ENCODE results near the gene ARL8B. TPM values are rescaled to one million over a fixed set of nuclear protein-coding genes. Genes with fewer than 3 reads are reported as not detected.

ARL8B gene
- total RNA-seq, 3 donors from 2014 or later (not counting 1 experiment from before 2014, with no cell fraction given): 43.3 to 52.7 (median 48.9) TPM

DNA sequence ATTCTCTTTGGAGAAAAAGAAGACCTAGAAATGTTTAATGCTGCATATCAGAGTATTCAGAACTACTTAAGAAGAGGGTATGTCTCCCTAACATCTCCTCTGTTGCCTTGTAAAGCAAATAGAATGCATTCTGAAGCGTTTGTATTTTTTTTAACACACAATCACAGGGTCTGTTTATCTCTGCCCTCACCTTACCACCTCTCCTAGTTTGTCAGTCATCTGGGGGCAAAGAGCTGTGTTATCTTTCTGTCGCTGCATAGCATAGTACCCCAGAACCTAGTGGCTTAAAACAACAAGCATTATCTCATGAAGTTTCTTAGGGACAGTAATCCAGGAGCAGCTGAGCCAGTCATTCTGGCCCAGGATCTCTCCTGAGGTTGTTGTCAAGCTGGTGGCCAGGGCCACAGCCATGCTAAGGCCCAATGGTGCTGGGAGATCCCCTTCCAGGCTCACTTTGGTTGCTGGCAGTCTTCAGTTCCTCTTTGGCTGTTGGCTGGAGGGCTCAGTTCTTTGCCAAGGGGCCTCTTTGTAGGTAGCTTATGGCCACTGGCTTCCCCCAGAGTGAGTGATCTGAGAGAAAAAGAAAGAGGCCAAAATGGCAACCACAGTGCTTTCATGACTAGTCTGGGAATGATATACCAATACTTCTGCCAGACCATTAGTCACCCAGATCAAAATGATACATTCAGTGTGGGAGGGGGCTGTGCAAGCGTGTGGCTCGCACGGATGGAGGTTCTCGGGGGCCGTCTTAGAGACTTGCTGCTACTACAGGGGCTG lies 83.3 kb downstream of the ARL8B start:
- intact Hi-C loops (cut with micrococcal nuclease): no loop called here
- Mint-ChIP-seq H3K4me1 (no peaks in the 10 kb centered on the region), H3K27me3 (ENCODE audit: low read depth in 2 of 2) (no peaks in the 10 kb centered on the region), H3K27ac (peak overlapping the region in 1 of 2 donors; percentile 35), H3K9me3 (no peaks in the 10 kb centered on the region), H3K4me3 (no peak overlapping the region), H3K36me3 (peaks cover 28% of the 10 kb centered on the region)
- TF ChIP-seq, protein P1, sequence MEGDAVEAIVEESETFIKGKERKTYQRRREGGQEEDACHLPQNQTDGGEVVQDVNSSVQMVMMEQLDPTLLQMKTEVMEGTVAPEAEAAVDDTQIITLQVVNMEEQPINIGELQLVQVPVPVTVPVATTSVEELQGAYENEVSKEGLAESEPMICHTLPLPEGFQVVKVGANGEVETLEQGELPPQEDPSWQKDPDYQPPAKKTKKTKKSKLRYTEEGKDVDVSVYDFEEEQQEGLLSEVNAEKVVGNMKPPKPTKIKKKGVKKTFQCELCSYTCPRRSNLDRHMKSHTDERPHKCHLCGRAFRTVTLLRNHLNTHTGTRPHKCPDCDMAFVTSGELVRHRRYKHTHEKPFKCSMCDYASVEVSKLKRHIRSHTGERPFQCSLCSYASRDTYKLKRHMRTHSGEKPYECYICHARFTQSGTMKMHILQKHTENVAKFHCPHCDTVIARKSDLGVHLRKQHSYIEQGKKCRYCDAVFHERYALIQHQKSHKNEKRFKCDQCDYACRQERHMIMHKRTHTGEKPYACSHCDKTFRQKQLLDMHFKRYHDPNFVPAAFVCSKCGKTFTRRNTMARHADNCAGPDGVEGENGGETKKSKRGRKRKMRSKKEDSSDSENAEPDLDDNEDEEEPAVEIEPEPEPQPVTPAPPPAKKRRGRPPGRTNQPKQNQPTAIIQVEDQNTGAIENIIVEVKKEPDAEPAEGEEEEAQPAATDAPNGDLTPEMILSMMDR (IDR thresholded peaks at IDR 0.05): no peak
- Histone ChIP-seq H3K4me1 (ENCODE audit: control insufficient read depth, insufficient read depth, low read length) (no peaks in the 10 kb centered on the region), H3K27ac (ENCODE audit: low read length) (no peak overlapping the region), H3K4me3 (ENCODE audit: low read length) (no peak overlapping the region), H3K36me3 (ENCODE audit: control insufficient read depth, insufficient read depth, low read length) (peaks cover 89% of the 10 kb centered on the region), H3K27me3 (ENCODE audit: control insufficient read depth, insufficient read depth, low read length) (no peaks in the 10 kb centered on the region), H3K9me3 (ENCODE audit: control insufficient read depth, insufficient read depth, low read length) (no peaks in the 10 kb centered on the region)
- DNase-seq (no peak), ATAC-seq (no peak)
- 82% methylated on average over 7 of the region's 7 CpGs for WGBS (ENCODE audit: insufficient coverage)

DNA sequence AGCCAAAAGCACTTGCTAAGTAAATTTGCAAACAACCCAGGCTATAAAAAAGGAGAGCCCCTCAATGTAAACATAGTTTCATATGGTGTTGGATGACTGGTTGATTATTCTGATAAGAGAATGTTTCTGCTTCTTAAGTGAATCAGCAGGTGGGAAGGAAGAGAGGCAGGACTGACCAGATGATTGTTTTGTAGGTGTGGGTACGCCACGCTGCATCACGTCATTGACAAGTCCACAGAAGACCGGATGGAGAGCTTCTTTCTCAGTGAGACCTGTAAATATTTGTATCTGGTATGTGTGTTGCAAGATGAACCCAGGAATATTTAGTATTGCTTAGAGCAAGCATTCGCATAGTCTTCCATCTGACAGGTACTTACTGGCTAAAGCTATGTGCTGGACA lies 88.8 kb downstream of the ARL8B start:
- DNase-seq (no peak), ATAC-seq (no peak)
- TF ChIP-seq, protein P1 (IDR thresholded peaks at IDR 0.05): no peak
- Mint-ChIP-seq H3K36me3 (peaks cover 70% of the 10 kb centered on the region), H3K4me1 (peaks cover 0 to 4% of the 10 kb centered on the region in 2 donors), H3K27me3 (ENCODE audit: low read depth in 2 of 2) (no peaks in the 10 kb centered on the region), H3K4me3 (no peak overlapping the region), H3K9me3 (no peaks in the 10 kb centered on the region), H3K27ac (no peak overlapping the region)
- no peaks in the 10 kb centered on the region for H3K27me3 ChIP-seq (ENCODE audit: control insufficient read depth, insufficient read depth, low read length)
- intact Hi-C loops (cut with micrococcal nuclease): no loop called here
- no peak overlapping the region for H3K27ac ChIP-seq (ENCODE audit: low read length)
- no peaks in the 10 kb centered on the region for H3K9me3 ChIP-seq (ENCODE audit: control insufficient read depth, insufficient read depth, low read length)
- over 99% methylated on average over 5 of the region's 5 CpGs for WGBS (ENCODE audit: insufficient coverage)
- no peak overlapping the region for H3K4me3 ChIP-seq (ENCODE audit: low read length)
- no peaks in the 10 kb centered on the region for H3K4me1 ChIP-seq (ENCODE audit: control insufficient read depth, insufficient read depth, low read length)
- peaks cover 93% of the 10 kb centered on the region for H3K36me3 ChIP-seq (ENCODE audit: control insufficient read depth, insufficient read depth, low read length)

DNA sequence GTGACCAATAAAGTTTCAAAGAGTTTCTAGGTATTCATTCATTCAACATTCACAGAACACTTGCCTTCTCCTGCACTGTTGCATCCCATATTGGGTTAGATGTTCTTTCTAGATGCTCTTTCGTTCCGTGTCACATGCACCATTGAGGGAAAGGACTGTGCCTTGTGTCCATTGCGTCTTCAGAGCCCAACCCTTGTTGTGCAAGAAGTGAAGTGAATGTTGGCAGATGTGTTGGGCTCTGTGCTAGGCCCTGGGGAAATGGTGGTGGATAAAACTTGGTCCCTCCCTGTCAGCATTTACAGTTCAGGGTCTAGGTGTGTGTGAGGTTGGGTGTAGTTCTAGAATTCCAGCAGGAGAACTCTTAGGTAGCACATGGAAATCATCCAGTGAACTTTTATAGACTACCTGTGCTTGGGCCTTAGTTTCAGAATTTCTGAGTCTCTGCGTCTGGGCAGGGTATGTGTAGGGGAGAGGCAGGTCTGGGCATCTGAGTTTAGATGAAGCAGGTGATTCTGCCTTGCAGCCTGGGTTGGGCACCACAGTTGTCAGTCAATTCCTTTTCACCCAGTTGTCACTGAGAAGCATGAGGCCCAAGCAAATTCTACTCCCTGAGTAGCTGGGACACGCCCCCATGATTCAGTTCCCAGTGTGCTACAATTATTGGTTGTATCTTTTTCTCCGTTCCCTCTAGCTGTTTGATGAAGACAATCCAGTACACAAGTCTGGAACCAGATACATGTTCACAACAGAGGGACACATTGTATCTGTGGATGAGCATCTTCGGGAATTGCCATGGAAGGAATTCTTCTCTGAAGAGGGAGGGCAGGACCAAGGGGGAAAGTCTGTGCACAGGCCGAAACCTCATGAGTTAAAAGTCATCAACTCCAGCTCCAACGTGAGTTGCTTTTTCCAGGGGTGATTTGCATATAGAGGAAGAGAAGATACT lies 90.8 kb downstream of the ARL8B start:
- Mint-ChIP-seq H3K36me3 (peaks cover 64% of the 10 kb centered on the region), H3K27ac (peak overlapping the region in 1 of 2 donors; percentile 47), H3K9me3 (no peaks in the 10 kb centered on the region), H3K4me1 (peaks cover 0 to 4% of the 10 kb centered on the region in 2 donors), H3K27me3 (ENCODE audit: low read depth in 2 of 2) (no peaks in the 10 kb centered on the region), H3K4me3 (no peak overlapping the region)
- Histone ChIP-seq H3K36me3 (ENCODE audit: control insufficient read depth, insufficient read depth, low read length) (peaks cover 89% of the 10 kb centered on the region), H3K27ac (ENCODE audit: low read length) (no peak overlapping the region), H3K27me3 (ENCODE audit: control insufficient read depth, insufficient read depth, low read length) (no peaks in the 10 kb centered on the region), H3K9me3 (ENCODE audit: control insufficient read depth, insufficient read depth, low read length) (no peaks in the 10 kb centered on the region), H3K4me3 (ENCODE audit: low read length) (no peak overlapping the region), H3K4me1 (ENCODE audit: control insufficient read depth, insufficient read depth, low read length) (no peaks in the 10 kb centered on the region)
- TF ChIP-seq, protein P1 (IDR thresholded peaks at IDR 0.05): no peak
- ATAC-seq (no peak), DNase-seq (no peak)
- intact Hi-C loops (cut with micrococcal nuclease): no loop called here
- WGBS (ENCODE audit: insufficient coverage): 95% methylated on average over 9 of the region's 9 CpGs

Measured in natural killer cell (primary cell).